ENCODE results near the gene BTBD7. TPM values are rescaled to one million over a fixed set of nuclear protein-coding genes. Genes with fewer than 3 reads are reported as not detected.

Gene BTBD7
- total and polyA plus RNA-seq, 5 experiments from 2014 or later, result 6.7 to 33.3 (median 7.8) TPM

GRCh38 chr14:93323600-93324174 lies 9.1 kb downstream of the BTBD7 start:
- ATAC-seq (no peak), DNase-seq (no peak)
- POLR2A ChIA-PET, result interaction anchor here (1.6 kb wide), 1 partner anchor 8 kb away, joined by 3 read pairs; no protein-coding TSS in a partner anchor
- no peaks in the 10 kb centered on the region for H3K27me3 Mint-ChIP-seq
- peaks cover 28 to 81% (median 62%) of the 10 kb centered on the region in 4 donors for H3K4me1 Mint-ChIP-seq
- no peak overlapping the region for H3K4me3 Mint-ChIP-seq
- H3K27ac Mint-ChIP-seq, result no peak overlapping the region
- peaks cover 0 to 42% (median 6%) of the 10 kb centered on the region in 3 donors for H3K36me3 Mint-ChIP-seq
- H3K9me3 Mint-ChIP-seq, result no peaks in the 10 kb centered on the region

- no peak overlapping the region for H3K4me3 Mint-ChIP-seq
- peaks cover 0 to 43% (median 6%) of the 10 kb centered on the region in 3 donors for H3K36me3 Mint-ChIP-seq
- H3K4me1 Mint-ChIP-seq, result peaks cover 31 to 82% (median 62%) of the 10 kb centered on the region in 4 donors
- no peak for DNase-seq
- ATAC-seq, result no peak
- no peaks in the 10 kb centered on the region for H3K9me3 Mint-ChIP-seq
- no peaks in the 10 kb centered on the region for H3K27me3 Mint-ChIP-seq
- POLR2A ChIA-PET, result interaction anchor here (1.0 to 1.6 kb wide), 2 partner anchors 8 to 9 kb away, joined by 3 read pairs; no protein-coding TSS in a partner anchor
- no peak overlapping the region for H3K27ac Mint-ChIP-seq
These were observed 9.8 kb downstream of the BTBD7 start for GRCh38 chr14:93322929-93323599.

- peak overlapping the region in 1 of 10 donors; percentile 5 for H3K27ac Mint-ChIP-seq
- H3K36me3 Mint-ChIP-seq, result peaks cover 0 to 43% (median 11%) of the 10 kb centered on the region in 3 donors
- H3K4me3 Mint-ChIP-seq, result peak overlapping the region in 1 of 10 donors; percentile 2
- H3K27me3 Mint-ChIP-seq, result no peaks in the 10 kb centered on the region
- DNase-seq, result no peak
- H3K9me3 Mint-ChIP-seq, result peaks cover 0 to 4% (median 0%) of the 10 kb centered on the region in 9 donors
- POLR2A ChIA-PET, result no interaction called here
- no peak for ATAC-seq
- peaks cover 28 to 73% (median 62%) of the 10 kb centered on the region in 4 donors for H3K4me1 Mint-ChIP-seq
These were observed 12.3 kb downstream of the BTBD7 start for GRCh38 chr14:93320489-93320888.

GRCh38 chr14:93319958-93320357 lies 12.9 kb downstream of the BTBD7 start:
- Mint-ChIP-seq H3K9me3 (peaks cover 0 to 4% (median 0%) of the 10 kb centered on the region in 9 donors), H3K36me3 (peaks cover 0 to 43% (median 11%) of the 10 kb centered on the region in 3 donors), H3K4me1 (peaks cover 25 to 68% (median 58%) of the 10 kb centered on the region in 4 donors), H3K27ac (peak overlapping the region in 4 of 10 donors; percentile 5 to 12 (median 6)), H3K27me3 (no peaks in the 10 kb centered on the region), H3K4me3 (peak overlapping the region in 2 of 10 donors; percentile 1 to 15)
- POLR2A ChIA-PET, result no interaction called here
- no peak for ATAC-seq
- no peak for DNase-seq

- H3K27ac Mint-ChIP-seq, result peak overlapping the region in 2 of 10 donors; percentile 5 to 12
- DNase-seq (no peak), ATAC-seq (no peak)
- H3K4me3 Mint-ChIP-seq, result peak overlapping the region in 1 of 10 donors; percentile 1
- H3K4me1 Mint-ChIP-seq, result peaks cover 22 to 63% (median 54%) of the 10 kb centered on the region in 4 donors
- H3K36me3 Mint-ChIP-seq, result peaks cover 0 to 39% (median 11%) of the 10 kb centered on the region in 3 donors
- POLR2A ChIA-PET, result no interaction called here
- H3K9me3 Mint-ChIP-seq, result peaks cover 0 to 4% (median 0%) of the 10 kb centered on the region in 9 donors
- no peaks in the 10 kb centered on the region for H3K27me3 Mint-ChIP-seq
These were observed 13.3 kb downstream of the BTBD7 start for GRCh38 chr14:93319494-93319893.

- ATAC-seq (no peak), DNase-seq (no peak)
- peak overlapping the region in 1 of 10 donors; percentile 17 for H3K27ac Mint-ChIP-seq
- POLR2A ChIA-PET, result no interaction called here
- H3K27me3 Mint-ChIP-seq, result no peaks in the 10 kb centered on the region
- no peak overlapping the region for H3K4me3 Mint-ChIP-seq
- H3K9me3 Mint-ChIP-seq, result peaks cover 0 to 4% (median 0%) of the 10 kb centered on the region in 9 donors
- H3K36me3 Mint-ChIP-seq, result peaks cover 0 to 35% (median 11%) of the 10 kb centered on the region in 3 donors
- peaks cover 20 to 60% (median 51%) of the 10 kb centered on the region in 4 donors for H3K4me1 Mint-ChIP-seq
These were observed 13.9 kb downstream of the BTBD7 start for GRCh38 chr14:93318927-93319326.

- H3K4me1 Mint-ChIP-seq, result peaks cover 17 to 52% (median 44%) of the 10 kb centered on the region in 4 donors
- H3K27ac Mint-ChIP-seq, result peak overlapping the region in 1 of 10 donors; percentile 34
- POLR2A ChIA-PET, result no interaction called here
- peaks cover 0 to 27% (median 11%) of the 10 kb centered on the region in 3 donors for H3K36me3 Mint-ChIP-seq
- H3K9me3 Mint-ChIP-seq, result peaks cover 0 to 4% (median 0%) of the 10 kb centered on the region in 9 donors
- DNase-seq, result no peak
- H3K4me3 Mint-ChIP-seq, result no peak overlapping the region
- ATAC-seq, result no peak
- no peaks in the 10 kb centered on the region for H3K27me3 Mint-ChIP-seq
These were observed 14.7 kb downstream of the BTBD7 start for GRCh38 chr14:93317875-93318807.

GRCh38 chr14:93317210-93317874 lies 15.5 kb downstream of the BTBD7 start:
- peaks cover 0 to 25% (median 11%) of the 10 kb centered on the region in 3 donors for H3K36me3 Mint-ChIP-seq
- DNase-seq (no peak), ATAC-seq (no peak)
- POLR2A ChIA-PET, result no interaction called here
- peaks cover 0 to 4% (median 0%) of the 10 kb centered on the region in 9 donors for H3K9me3 Mint-ChIP-seq
- H3K27ac Mint-ChIP-seq, result no peak overlapping the region
- no peaks in the 10 kb centered on the region for H3K27me3 Mint-ChIP-seq
- peaks cover 17 to 52% (median 44%) of the 10 kb centered on the region in 4 donors for H3K4me1 Mint-ChIP-seq
- H3K4me3 Mint-ChIP-seq, result no peak overlapping the region

- Mint-ChIP-seq H3K4me3 (no peak overlapping the region), H3K27ac (no peak overlapping the region), H3K27me3 (no peaks in the 10 kb centered on the region), H3K36me3 (peaks cover 0 to 21% (median 9%) of the 10 kb centered on the region in 3 donors), H3K4me1 (peaks cover 17 to 52% (median 42%) of the 10 kb centered on the region in 4 donors), H3K9me3 (peaks cover 0 to 4% (median 0%) of the 10 kb centered on the region in 9 donors)
- DNase-seq (no peak), ATAC-seq (no peak)
- POLR2A ChIA-PET, result no interaction called here
These were observed 16.1 kb downstream of the BTBD7 start for GRCh38 chr14:93316716-93317115.

- H3K9me3 Mint-ChIP-seq, result peaks cover 0 to 4% (median 0%) of the 10 kb centered on the region in 9 donors
- H3K27ac Mint-ChIP-seq, result no peak overlapping the region
- no peak for ATAC-seq
- DNase-seq, result no peak
- H3K4me3 Mint-ChIP-seq, result no peak overlapping the region
- POLR2A ChIA-PET, result no interaction called here
- peaks cover 17 to 49% (median 38%) of the 10 kb centered on the region in 4 donors for H3K4me1 Mint-ChIP-seq
- H3K27me3 Mint-ChIP-seq, result no peaks in the 10 kb centered on the region
- H3K36me3 Mint-ChIP-seq, result peaks cover 0 to 13% (median 8%) of the 10 kb centered on the region in 3 donors
These were observed 17.3 kb downstream of the BTBD7 start for GRCh38 chr14:93315575-93315974.

GRCh38 chr14:93311082-93311481 lies 21.8 kb downstream of the BTBD7 start:
- Mint-ChIP-seq H3K4me3 (no peak overlapping the region), H3K9me3 (no peaks in the 10 kb centered on the region), H3K36me3 (no peaks in the 10 kb centered on the region), H3K27me3 (no peaks in the 10 kb centered on the region), H3K4me1 (peaks cover 5 to 46% (median 35%) of the 10 kb centered on the region in 4 donors), H3K27ac (no peak overlapping the region)
- no peak for ATAC-seq
- POLR2A ChIA-PET, result no interaction called here
- no peak for DNase-seq

- peaks cover 9 to 54% (median 36%) of the 10 kb centered on the region in 4 donors for H3K4me1 Mint-ChIP-seq
- H3K27ac Mint-ChIP-seq, result peak overlapping the region in 1 of 10 donors; percentile 50
- no peak overlapping the region for H3K4me3 Mint-ChIP-seq
- no peak for ATAC-seq
- POLR2A ChIA-PET, result no interaction called here
- H3K9me3 Mint-ChIP-seq, result no peaks in the 10 kb centered on the region
- H3K27me3 Mint-ChIP-seq, result no peaks in the 10 kb centered on the region
- no peak for DNase-seq
- H3K36me3 Mint-ChIP-seq, result peaks cover 0 to 3% (median 0%) of the 10 kb centered on the region in 3 donors
These were observed 23.3 kb downstream of the BTBD7 start for GRCh38 chr14:93309427-93309966.
